Lung (tissue), 12 donors: ENCODE data around the gene CDH13. TPM values are rescaled to one million over a fixed set of nuclear protein-coding genes. Genes with fewer than 3 reads are reported as not detected.

Experiments
- ATAC-seq: fragments of 200-7000 bp; cut with Tn5 transposase; one replicate; pipeline ENCODE4 v1.9.1; 2020; ENCODE audit warnings: moderate number of reproducible peaks; ENCODE audit not compliant: insufficient read depth, low FRiP score
- DNase-seq, 3 donors: peaks; one replicate each; pipeline ENCODE4 v3.0.0-alpha.2; 2013 to 2017
- H3K27ac ChIP-seq, 2 donors: one replicate each; pipeline ENCODE4 v1.5.1; 2013; ENCODE audit warnings: mild to moderate bottlenecking in 2 of 2, moderate library complexity in 2 of 2, control low read depth in 1 of 2, inconsistent platforms in 1 of 2, low read depth in 1 of 2, low read length in 1 of 2
- H3K27me3 ChIP-seq, 3 donors: one replicate each; pipeline ENCODE4 v1.5.1; 2013; ENCODE audit warnings: low read length in 2 of 3; ENCODE audit not compliant: control insufficient read depth in 3 of 3, insufficient read depth in 3 of 3
- H3K36me3 ChIP-seq, 4 donors: one replicate each; pipeline ENCODE4 v1.5.1; 2013; ENCODE audit warnings: low read length in 4 of 4, mild to moderate bottlenecking in 1 of 4, moderate library complexity in 1 of 4; ENCODE audit not compliant: control insufficient read depth in 4 of 4, insufficient read depth in 4 of 4
- H3K4me1 ChIP-seq, 5 donors: one replicate each; pipeline ENCODE4 v1.5.1; 2013; ENCODE audit warnings: low read length in 5 of 5, mild to moderate bottlenecking in 2 of 5, moderate library complexity in 1 of 5; ENCODE audit not compliant: control insufficient read depth in 5 of 5, insufficient read depth in 5 of 5
- H3K4me3 ChIP-seq: one replicate; pipeline ENCODE4 v1.5.1; 2013; ENCODE audit warnings: mild to moderate bottlenecking, control low read depth, moderate library complexity
- H3K9ac ChIP-seq, 2 donors: one replicate each; pipeline ENCODE4 v1.5.1; 2013; ENCODE audit warnings: low read length in 2 of 2, control low read depth in 1 of 2; ENCODE audit not compliant: insufficient read depth in 1 of 2
- H3K9me3 ChIP-seq, 4 donors: one replicate each; pipeline ENCODE4 v1.5.1; 2013; ENCODE audit warnings: low read length in 3 of 4, mild to moderate bottlenecking in 1 of 4, moderate library complexity in 1 of 4; ENCODE audit not compliant: control insufficient read depth in 4 of 4, insufficient read depth in 3 of 4
- CTCF ChIP-seq: IDR thresholded peaks from 2 replicates; pipeline ENCODE4 v1.5.1; 2012; ENCODE audit warnings: mild to moderate bottlenecking; ENCODE audit errors: control extremely low read depth, extremely low read depth
- WGBS, 2 donors: extraction: QIAGEN DNeasy Blood & Tissue Kit; methylation state at CpG; one replicate each; pipeline ENCODE4 v1.1.7; 2013; 5-methylcytosine and 5-hydroxymethylcytosine counted together
- polyA plus RNA-seq, 2 donors: library from polyadenylated mRNA; stranded (reverse); fragments of 200-250 nt; gene quantifications; one replicate each; pipeline ENCODE4 v1.2.1, GENCODE V29; 2013
- total RNA-seq, 2 donors: library from RNA; depleted of rRNA in 1 of 2; stranded (reverse); fragments of >200 nt in 1 of 2; gene quantifications; one replicate each; pipeline ENCODE4 v1.2.1, GENCODE V29; 2014 to 2021
- donor health status: control.
- donor health status: control.
- donor health status: Bipolar disorder and iron deficiency.
- donor health status: healthy.
- donor health status: DM: yes; HTN: yes; CAD: no.

Gene CDH13
- total and polyA plus RNA-seq, 4 donors: 2.1 to 12.3 (median 7.3) TPM

- Histone ChIP-seq H3K9ac (no peak overlapping the region), H3K27me3 (peaks cover 0 to 4% (median 2%) of the 10 kb centered on the region in 3 donors), H3K4me1 (peaks cover 0 to 2% (median 0%) of the 10 kb centered on the region in 5 donors), H3K36me3 (no peaks in the 10 kb centered on the region), H3K9me3 (no peaks in the 10 kb centered on the region), H3K4me3 (no peak overlapping the region), H3K27ac (no peak overlapping the region)
- WGBS, 2 donors: 78 to 86% methylated on average over 5 of the region's 5 CpGs
- TF ChIP-seq CTCF: no peak
- ATAC-seq (no peak), DNase-seq (no peak)
Observed at GRCh38 chr16:83581994-83582747, 955.4 kb downstream of the CDH13 start.

- peaks cover 0 to 3% (median 0%) of the 10 kb centered on the region in 3 donors for H3K27me3 ChIP-seq
- 81 to 85% methylated on average over 13 of the region's 13 CpGs for WGBS, 2 donors
- no peak for DNase-seq
Observed at GRCh38 chr16:83586036-83586435, 959.3 kb downstream of the CDH13 start.

DNA sequence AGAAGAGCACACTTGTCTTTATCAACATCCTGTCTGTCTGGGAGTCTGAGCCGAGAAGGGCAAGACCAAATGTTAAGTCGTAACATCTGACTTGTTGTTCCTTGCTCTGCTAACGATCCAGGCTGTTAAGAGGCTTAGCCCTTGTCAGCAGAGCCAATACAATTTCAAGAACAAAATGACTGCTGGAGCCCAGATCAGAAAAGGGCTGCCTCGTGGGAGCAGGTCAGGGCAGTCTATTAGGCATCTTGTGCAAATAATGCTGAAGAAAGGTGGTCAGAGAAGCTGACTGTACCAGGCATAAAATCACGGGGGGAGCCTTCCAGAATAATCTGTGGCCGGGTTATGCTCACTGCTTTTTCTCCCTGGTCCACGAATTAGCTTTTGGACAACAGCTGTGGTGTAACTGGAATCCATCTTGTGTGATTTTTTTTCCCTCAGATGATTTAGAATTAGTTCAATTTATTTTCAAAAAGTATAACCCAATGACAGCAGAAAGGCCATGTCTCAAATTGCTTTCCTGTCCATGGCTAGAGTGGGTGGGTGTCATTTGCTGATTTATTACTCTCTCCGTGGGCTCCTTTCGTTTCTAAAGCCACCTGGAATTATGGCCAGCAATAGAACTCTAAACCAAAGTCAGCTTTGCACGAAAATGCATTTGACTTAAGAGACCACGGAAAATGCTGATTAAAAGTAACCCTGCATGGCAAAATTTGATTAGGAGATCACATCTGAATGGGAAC, 959.9 kb downstream of the CDH13 start:
- Histone ChIP-seq H3K27ac (no peak overlapping the region), H3K9me3 (peaks cover 0 to 3% (median 0%) of the 10 kb centered on the region in 4 donors), H3K4me1 (peaks cover 0 to 2% (median 0%) of the 10 kb centered on the region in 5 donors), H3K9ac (no peak overlapping the region), H3K4me3 (no peak overlapping the region), H3K36me3 (no peaks in the 10 kb centered on the region), H3K27me3 (peaks cover 0 to 3% (median 0%) of the 10 kb centered on the region in 3 donors)
- no peak for TF ChIP-seq CTCF
- ATAC-seq (no peak), DNase-seq (no peak)
- 44 to 45% methylated on average over 11 of the region's 11 CpGs for WGBS, 2 donors

More at GRCh38 chr16:83586036-83586435, 959.3 kb downstream of the CDH13 start:
- H3K9me3 ChIP-seq: peaks cover 0 to 3% (median 0%) of the 10 kb centered on the region in 4 donors
- peaks cover 0 to 2% (median 0%) of the 10 kb centered on the region in 5 donors for H3K4me1 ChIP-seq
- no peak overlapping the region for H3K9ac ChIP-seq
- H3K36me3 ChIP-seq: no peaks in the 10 kb centered on the region
- no peak for ATAC-seq
- no peak overlapping the region for H3K27ac ChIP-seq
- no peak for TF ChIP-seq CTCF
- H3K4me3 ChIP-seq: no peak overlapping the region
